GM12874 (cell line): ENCODE measurements around the gene BTBD9.

ENCODE experiments used
- CTCF ChIP-seq: IDR thresholded peaks from 2 replicates; pipeline ENCODE4 v1.5.1; 2011; ENCODE audit warnings: low read depth, mild to moderate bottlenecking, control low read depth, low read length, moderate library complexity; ENCODE audit not compliant: insufficient read depth

The BTBD9 gene

GRCh38 chr6:38155144-38155543, 484.6 kb downstream of the BTBD9 start:
- TF ChIP-seq CTCF: no peak

DNA sequence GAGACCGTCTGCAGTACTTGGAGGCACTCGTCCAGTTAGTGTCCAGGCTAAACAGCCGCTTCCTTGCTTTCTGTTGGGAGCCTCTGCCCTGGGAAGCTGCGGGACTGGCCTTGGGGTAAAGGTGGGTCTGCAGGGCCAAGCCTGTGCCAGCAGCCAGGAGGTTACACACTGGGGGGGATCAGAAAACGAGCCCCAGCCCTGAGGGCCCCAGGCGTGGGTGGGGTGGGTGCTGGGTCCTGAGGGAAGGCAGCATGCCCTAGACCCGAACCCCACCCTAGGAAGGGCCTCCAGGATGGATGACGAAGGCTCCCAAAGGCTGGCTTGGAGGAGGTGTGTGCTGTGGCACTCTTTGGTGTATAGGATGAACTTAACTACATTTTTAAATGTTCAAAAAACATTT, 485.0 kb downstream of the BTBD9 start:
- no peak for TF ChIP-seq CTCF

- no peak for TF ChIP-seq CTCF
Measured at GRCh38 chr6:38153798-38154345, 485.9 kb downstream of the BTBD9 start.

GRCh38 chr6:38153076-38153797, 486.5 kb downstream of the BTBD9 start:
- TF ChIP-seq CTCF: no peak

DNA sequence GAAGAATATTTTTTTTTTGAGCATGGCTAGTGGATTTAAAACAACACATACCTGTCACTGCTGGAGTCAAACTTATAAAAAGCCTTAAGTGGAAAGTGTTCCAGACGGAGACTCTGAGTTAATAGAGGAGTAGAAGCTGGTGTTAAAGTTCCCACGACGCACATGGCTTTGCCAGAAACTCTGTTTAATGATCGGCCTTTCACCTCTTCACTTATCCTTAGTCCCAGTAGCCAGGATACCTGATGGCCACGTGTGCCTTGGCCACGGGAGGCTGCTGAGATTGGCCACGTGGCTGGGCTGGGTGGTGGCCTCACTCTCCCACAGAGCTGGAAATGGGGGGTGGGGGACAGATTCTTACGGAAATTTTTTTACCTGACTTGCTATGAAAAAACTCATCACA, 487.1 kb downstream of the BTBD9 start:
- no peak for TF ChIP-seq CTCF

DNA sequence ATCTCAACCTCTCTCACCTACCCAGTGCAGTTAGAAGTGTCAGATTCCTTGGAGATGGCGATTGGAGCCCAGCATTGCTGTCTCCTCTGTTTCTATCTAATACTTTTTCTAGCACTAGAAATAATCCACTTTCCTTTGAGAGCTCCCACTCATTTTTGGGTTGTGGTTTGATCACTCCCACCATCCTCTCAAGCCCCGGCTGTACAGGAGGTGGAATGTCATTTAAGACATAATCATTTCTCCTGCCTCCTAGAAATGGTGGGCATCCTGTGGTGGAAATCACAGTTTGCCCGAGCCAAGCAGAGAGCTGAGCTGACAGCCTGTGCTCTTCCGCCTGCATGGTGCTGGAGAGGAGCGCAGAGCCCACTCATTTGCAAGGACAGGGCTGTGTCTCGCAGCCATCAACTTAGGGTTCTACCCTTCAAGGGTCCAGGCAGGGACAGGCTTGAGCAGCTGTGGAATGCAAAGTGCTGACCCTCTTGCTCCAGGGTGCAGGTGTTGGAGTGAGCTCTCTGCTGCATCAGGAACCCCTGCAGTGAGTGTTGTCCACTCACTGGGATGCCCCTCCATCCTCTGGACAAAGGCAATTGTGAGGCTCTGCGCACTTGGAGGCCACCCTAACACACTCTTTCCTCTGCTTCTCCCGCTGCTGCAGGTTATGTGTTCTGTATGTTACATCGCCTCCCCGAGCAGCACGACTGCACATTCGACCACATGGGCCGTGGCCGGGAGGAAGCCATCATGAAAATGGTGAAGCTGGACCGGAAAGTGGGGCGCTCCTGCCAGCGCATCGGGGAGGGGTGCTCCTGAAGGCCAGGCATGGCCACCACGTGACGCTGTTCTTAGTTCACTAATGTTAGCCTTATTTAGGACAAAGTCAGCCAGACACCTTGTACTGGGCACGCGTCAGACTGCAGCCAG, 487.9 kb downstream of the BTBD9 start:
- TF ChIP-seq CTCF: no peak

DNA sequence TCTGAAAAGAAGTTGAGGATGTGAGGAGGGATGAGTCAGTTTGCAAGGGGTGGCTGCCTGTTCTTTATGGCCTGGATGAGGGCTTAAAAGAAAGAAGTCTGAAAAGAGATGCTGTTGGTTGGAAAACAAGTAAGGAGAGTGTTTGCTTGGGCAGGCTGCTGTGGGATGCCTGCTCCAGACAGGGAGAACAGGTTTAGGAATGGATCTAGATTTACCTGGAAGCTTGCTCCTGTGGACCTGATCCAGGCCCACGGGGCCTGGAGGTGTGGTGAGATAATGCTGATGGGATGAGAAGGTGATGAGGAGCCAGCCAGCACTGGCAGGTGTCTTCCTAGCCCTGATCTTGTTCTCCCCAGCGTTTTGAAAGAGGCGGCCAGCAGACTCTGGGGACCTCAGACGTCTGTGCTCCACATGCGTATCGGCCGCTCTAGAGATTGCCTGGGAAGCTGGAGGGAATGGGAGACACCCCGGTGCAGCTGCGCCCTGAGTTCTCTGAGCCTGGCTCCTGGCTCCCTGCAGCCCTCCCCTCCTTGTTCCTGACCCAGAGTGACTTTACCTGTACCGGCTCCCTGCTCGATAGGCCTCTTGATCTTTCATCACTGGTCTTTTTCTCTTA, 488.9 kb downstream of the BTBD9 start:
- TF ChIP-seq CTCF: no peak
